Central memory CD4-positive, alpha-beta T cell (primary cell): ENCODE measurements around the gene DCDC2.

Source experiments
- DNase-seq: peaks from one replicate; pipeline ENCODE4 v3.0.0; 2022

DCDC2 gene

GRCh38 chr6:24140591-24140990, 217.3 kb downstream of the DCDC2 start:
- no peak for DNase-seq

- DNase-seq = no peak
Measured at GRCh38 chr6:24139639-24140038, 218.2 kb downstream of the DCDC2 start.

GRCh38 chr6:24139080-24139479, 218.8 kb downstream of the DCDC2 start:
- DNase-seq = no peak

DNA sequence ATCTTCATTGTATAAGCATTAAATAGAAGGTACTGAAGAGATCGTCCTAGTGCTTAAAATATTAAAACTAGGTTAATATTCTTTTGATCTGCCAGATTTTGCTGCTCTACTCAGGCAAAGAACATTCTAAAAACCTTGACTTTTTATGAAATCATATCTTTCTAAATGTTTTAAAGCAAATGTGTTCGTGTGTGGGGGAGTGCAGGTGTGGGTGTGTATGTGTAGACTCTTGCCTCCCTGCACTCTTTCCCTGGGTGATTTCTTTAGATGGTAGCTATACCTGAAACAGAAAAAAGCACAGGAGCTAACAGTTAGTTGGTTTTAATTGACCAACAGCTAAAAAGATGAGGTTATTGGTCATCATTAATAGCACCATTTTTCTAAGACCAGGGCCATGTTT, 226.1 kb downstream of the DCDC2 start:
- no peak for DNase-seq

DNA sequence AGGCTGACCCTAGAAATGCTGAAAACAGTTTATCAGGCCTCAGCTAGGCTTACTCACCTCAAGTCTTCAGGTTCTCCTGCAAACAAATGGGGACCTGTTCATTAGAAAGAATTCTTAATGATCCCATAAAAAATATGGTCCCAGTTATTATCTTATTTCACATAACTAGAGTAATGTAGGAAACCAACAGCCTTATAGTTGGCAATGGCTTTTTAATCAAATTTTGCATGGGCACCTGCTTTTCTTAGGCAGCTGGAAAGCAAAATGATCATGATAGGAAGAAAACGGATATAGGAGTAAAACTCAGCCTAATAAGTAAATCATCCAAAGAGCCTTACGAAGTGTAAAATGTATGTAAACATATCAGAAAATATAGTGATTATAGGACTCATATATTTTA, 230.5 kb downstream of the DCDC2 start:
- no peak for DNase-seq

DNA sequence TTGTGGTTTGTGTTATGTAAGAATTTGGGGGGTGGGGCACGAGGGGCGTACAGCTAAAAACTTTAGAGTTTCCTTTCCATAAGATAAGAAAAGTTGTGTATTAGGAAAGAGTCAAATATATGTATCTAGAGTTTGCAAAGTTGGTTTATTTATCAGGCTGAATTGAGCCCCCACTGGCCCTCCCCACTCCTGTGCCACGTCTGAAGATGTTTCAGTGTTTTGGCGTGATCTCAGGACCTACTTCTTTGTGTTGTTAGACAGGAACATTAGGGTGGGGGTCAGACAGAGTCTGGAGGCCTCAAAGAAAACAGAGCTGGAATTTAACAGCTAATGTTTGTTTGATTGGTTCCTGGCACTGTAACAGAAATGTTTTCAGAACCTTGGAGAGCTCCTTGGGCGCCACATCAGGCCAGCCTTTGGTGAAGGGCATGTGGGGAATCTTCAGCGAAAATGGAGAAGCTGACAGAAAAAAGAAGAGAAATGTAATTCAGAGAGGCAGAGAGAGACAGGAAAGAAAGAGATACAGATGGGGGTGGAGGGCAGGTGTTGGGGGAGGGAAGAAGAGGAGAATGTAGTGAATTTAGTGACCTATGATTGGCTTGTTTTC, 231.2 kb downstream of the DCDC2 start:
- DNase-seq = no peak

GRCh38 chr6:24125980-24126379, 231.9 kb downstream of the DCDC2 start, which contains the start of gene NRSN1:
Gene NRSN1 (plus strand): TSS chr6:24126215. CDS start chr6:24134328, 8,113 bp downstream.
- no peak for DNase-seq

DNA sequence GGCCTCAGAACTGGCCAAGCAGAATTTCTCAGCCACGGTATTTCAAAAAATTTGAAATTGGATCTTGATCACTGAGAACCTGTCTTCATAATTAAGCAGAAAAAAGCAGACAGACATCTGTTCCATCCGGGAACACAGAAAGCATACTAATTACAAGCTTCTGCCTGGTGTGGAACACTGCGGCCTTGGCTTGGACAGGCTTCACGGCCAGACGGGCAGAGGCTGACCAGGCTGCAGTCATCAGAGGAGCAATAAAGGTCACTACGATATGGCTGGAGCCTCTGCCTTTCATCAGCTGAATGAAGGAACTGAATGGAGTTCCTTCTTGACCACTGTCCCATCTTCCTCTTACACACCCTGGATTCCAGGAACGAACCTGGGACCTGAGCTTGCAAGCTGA, 235.7 kb downstream of the DCDC2 start:
- no peak for DNase-seq
